ENCODE results near the gene PHACTR1. TPM values are rescaled to one million over a fixed set of nuclear protein-coding genes. Genes with fewer than 3 reads are reported as not detected.

Gene PHACTR1
- polyA plus RNA-seq, 1 experiment, result not detected

DNA sequence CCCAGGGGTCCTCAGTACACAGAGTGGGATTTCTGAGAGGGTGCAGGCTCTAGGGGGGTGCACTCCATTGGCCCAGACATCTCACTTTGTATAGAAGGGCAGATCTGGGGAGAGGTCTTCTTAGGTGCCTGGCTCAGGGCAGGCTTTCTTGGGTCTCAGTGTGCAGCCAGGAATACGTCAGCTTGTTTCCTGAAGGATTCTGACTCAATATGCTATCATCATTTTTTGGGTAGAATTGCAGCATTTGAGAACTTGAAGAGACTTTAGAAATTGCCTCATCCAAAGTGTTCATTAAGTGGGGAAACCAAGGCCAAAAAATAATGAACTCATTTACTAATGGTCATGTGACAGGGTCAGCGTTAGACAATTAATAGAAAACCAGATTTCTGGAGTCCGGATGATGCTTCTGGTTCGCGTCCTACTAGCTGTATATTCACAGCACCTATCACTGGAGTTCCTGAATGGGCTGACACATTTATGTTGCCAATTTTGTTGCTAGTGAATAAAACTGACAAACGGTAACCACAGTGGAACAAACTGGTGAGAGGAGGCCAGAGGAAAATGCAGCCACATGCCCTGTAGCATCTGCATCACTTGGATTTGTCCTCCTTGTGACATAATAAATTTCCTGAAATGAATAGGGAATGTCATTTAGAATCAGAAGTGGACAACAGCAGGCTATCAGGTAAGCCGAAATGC is 372.9 kb downstream of the PHACTR1 start:
- H3K9me3 ChIP-seq (ENCODE audit: control insufficient read depth, insufficient read depth, low read length), result no peaks in the 10 kb centered on the region
- H3K4me3 ChIP-seq (ENCODE audit: low read depth, low read length), result no peak overlapping the region
- POLR2A ChIA-PET, result no interaction called here
- no peak for DNase-seq (ENCODE audit: low read depth, low spot score)
- TF ChIP-seq, protein P1, sequence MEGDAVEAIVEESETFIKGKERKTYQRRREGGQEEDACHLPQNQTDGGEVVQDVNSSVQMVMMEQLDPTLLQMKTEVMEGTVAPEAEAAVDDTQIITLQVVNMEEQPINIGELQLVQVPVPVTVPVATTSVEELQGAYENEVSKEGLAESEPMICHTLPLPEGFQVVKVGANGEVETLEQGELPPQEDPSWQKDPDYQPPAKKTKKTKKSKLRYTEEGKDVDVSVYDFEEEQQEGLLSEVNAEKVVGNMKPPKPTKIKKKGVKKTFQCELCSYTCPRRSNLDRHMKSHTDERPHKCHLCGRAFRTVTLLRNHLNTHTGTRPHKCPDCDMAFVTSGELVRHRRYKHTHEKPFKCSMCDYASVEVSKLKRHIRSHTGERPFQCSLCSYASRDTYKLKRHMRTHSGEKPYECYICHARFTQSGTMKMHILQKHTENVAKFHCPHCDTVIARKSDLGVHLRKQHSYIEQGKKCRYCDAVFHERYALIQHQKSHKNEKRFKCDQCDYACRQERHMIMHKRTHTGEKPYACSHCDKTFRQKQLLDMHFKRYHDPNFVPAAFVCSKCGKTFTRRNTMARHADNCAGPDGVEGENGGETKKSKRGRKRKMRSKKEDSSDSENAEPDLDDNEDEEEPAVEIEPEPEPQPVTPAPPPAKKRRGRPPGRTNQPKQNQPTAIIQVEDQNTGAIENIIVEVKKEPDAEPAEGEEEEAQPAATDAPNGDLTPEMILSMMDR (IDR thresholded peaks at IDR 0.05; ENCODE audit: low read depth, low read length), result no peak
- no peak overlapping the region for H3K27ac ChIP-seq (ENCODE audit: low read depth, low read length)
- H3K27me3 ChIP-seq (ENCODE audit: control insufficient read depth, insufficient read depth, low read length), result no peaks in the 10 kb centered on the region
- CTCF ChIA-PET, result no interaction called here

DNA sequence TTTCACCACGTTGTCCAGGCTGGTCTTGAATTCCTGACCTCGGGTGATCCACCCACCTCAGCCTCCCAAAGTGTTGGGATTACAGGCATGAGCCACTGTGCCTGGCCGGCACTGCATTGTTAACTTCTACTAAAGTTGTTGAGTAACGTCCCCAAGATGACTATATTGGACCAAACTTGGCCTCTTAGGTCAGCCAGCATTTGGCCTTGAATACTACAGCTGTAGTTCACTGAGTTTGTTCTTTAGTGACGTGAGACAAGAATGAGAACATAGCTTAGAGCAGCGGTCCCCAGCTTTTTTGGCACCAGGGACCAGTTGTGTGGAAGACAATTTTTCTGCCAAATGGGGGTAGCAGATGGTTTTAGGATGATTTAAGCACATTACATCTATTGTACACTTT is 374.6 kb downstream of the PHACTR1 start:
- DNase-seq (ENCODE audit: low read depth, low spot score), result no peak
- Histone ChIP-seq H3K27me3 (ENCODE audit: control insufficient read depth, insufficient read depth, low read length) (no peaks in the 10 kb centered on the region), H3K27ac (ENCODE audit: low read depth, low read length) (no peak overlapping the region), H3K9me3 (ENCODE audit: control insufficient read depth, insufficient read depth, low read length) (no peaks in the 10 kb centered on the region), H3K4me3 (ENCODE audit: low read depth, low read length) (no peak overlapping the region)
- TF ChIP-seq, protein P1 (IDR thresholded peaks at IDR 0.05; ENCODE audit: low read depth, low read length), result no peak
- ChIA-PET POLR2A (no interaction called here), CTCF (no interaction called here)

DNA sequence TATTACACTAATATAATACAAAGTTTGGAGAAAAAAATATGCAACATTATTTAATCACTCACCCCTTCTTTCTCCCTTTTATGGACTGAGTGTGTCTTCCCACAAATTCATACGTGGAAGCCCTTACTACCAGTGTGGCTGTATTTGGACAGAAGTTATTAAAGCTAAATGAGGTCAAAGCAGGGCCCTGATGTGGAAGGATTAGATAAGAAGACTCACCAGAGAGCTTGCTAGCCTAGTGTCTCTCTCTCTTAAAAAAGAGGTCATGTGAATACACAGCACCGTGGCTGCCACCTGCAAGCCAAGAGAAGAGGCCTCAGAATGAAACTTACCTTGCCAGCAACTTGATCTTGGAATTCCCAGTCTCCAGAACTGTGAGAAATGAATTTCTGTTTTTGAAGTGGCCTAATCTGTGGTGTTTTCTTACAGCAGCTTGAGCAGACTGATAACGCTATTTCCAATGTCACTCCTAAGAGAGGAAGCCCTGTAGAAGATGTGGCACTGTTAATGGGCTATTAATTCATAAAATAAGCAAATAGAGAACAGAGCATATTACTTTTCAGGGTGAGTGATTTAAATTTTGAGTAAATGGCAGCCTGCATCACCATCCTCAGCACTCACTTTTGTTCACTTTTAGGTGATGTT is 378.3 kb downstream of the PHACTR1 start:
- CTCF ChIA-PET, result no interaction called here

DNA sequence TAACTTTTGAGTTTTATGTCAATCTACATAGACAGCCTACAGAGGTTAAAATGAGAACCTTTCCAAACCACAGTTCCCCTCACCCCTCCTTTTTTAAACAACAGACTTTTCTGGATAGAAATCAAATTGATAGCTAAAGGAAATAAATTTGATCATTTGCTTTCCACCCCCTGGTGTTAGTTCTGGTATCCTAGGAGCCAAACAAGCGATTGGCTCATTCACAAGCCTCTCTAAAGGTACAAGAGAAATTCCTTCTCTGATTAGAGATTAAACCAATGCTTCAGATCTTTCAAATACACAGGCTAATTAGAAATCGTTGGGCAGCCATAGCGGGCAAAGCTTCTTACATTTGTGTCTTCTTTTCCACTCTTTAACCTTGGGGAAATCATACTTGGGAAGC is 379.5 kb downstream of the PHACTR1 start:
- CTCF ChIA-PET, result no interaction called here
- no peak for DNase-seq (ENCODE audit: low read depth, low spot score)
- Histone ChIP-seq H3K27me3 (ENCODE audit: control insufficient read depth, insufficient read depth, low read length) (no peaks in the 10 kb centered on the region), H3K4me3 (ENCODE audit: low read depth, low read length) (no peak overlapping the region), H3K27ac (ENCODE audit: low read depth, low read length) (no peak overlapping the region), H3K9me3 (ENCODE audit: control insufficient read depth, insufficient read depth, low read length) (no peaks in the 10 kb centered on the region)
- POLR2A ChIA-PET, result no interaction called here
- TF ChIP-seq, protein P1 (IDR thresholded peaks at IDR 0.05; ENCODE audit: low read depth, low read length), result no peak

More for the DNA sequence above, 378.3 kb downstream of the PHACTR1 start:
- TF ChIP-seq, protein P1 (IDR thresholded peaks at IDR 0.05; ENCODE audit: low read depth, low read length), result no peak
- no peak for DNase-seq (ENCODE audit: low read depth, low spot score)
- no peak overlapping the region for H3K4me3 ChIP-seq (ENCODE audit: low read depth, low read length)
- H3K9me3 ChIP-seq (ENCODE audit: control insufficient read depth, insufficient read depth, low read length), result no peaks in the 10 kb centered on the region
- POLR2A ChIA-PET, result no interaction called here
- no peak overlapping the region for H3K27ac ChIP-seq (ENCODE audit: low read depth, low read length)
- H3K27me3 ChIP-seq (ENCODE audit: control insufficient read depth, insufficient read depth, low read length), result no peaks in the 10 kb centered on the region

DNA sequence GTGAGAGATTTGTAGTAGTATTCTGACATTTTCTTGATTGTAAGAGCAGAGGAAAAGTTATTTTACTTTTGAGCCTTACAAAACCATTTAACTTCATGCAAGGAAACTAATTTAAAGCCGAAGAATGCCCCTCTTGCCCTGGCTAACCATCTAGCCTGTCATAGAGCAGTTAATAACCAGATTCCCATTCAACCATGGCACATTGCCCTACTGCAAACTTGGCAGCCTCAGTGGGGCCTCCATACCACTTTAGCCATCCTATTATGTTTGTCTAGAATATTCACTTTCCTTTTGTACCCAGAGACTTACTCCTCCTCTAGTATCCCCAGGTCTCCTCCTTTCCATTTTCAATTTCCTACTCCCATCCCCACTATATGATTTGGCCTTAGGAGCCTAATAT is 380.9 kb downstream of the PHACTR1 start:
- TF ChIP-seq, protein P1 (IDR thresholded peaks at IDR 0.05; ENCODE audit: low read depth, low read length), result no peak
- Histone ChIP-seq H3K27me3 (ENCODE audit: control insufficient read depth, insufficient read depth, low read length) (no peaks in the 10 kb centered on the region), H3K27ac (ENCODE audit: low read depth, low read length) (no peak overlapping the region), H3K4me3 (ENCODE audit: low read depth, low read length) (no peak overlapping the region), H3K9me3 (ENCODE audit: control insufficient read depth, insufficient read depth, low read length) (no peaks in the 10 kb centered on the region)
- POLR2A ChIA-PET, result no interaction called here
- DNase-seq (ENCODE audit: low read depth, low spot score), result no peak
- CTCF ChIA-PET, result no interaction called here
